Inflammatory macrophage treated with lipopolysaccharide for 1 hour (primary cell): ENCODE results near the gene PPM1G.
"Not testable (repeated sequence)": the region's sequence is repeated elsewhere in the genome, so short reads cannot be mapped to it uniquely, and the experiment has no call there.

Experiments
- DNase-seq, 2 donors: peaks; one replicate each; pipeline ENCODE4 v3.0.0-alpha.2; 2020 to 2022

The PPM1G gene

GRCh38 chr2:27409321-27410073 lies at the start of gene PPM1G:
Gene PPM1G (minus strand): TSS chr2:27409591. CDS start chr2:27409422, 169 bp downstream.
- DNase-seq, result peak; percentile 91 to 94

GRCh38 chr2:27453968-27454367 lies 44.6 kb upstream of the PPM1G start:
- no peak for DNase-seq

GRCh38 chr2:27451095-27451494 lies 41.7 kb upstream of the PPM1G start:
- DNase-seq, result no peak

- DNase-seq, result no peak
Observed at GRCh38 chr2:27448381-27448780, 39.0 kb upstream of the PPM1G start.

- DNase-seq, result no peak
Observed at GRCh38 chr2:27446057-27446456, 36.7 kb upstream of the PPM1G start.

- DNase-seq, result no peak
Observed at GRCh38 chr2:27445615-27446014, 36.2 kb upstream of the PPM1G start.

GRCh38 chr2:27445155-27445554 lies 35.8 kb upstream of the PPM1G start:
- DNase-seq, result no peak

- DNase-seq, result no peak
Observed at GRCh38 chr2:27442920-27443282, 33.5 kb upstream of the PPM1G start.

- no peak for DNase-seq
Observed at GRCh38 chr2:27441958-27442919, 32.8 kb upstream of the PPM1G start, which contains the start of gene KRTCAP3. Gene KRTCAP3 (plus strand): TSS chr2:27442381. CDS start chr2:27442413, 32 bp downstream.

GRCh38 chr2:27441226-27441926 lies 32.0 kb upstream of the PPM1G start:
- no peak for DNase-seq

GRCh38 chr2:27435628-27436027 lies 26.2 kb upstream of the PPM1G start:
- DNase-seq, result no peak

- DNase-seq, result peak; percentile 77 to 88
Observed at GRCh38 chr2:27431395-27431794, 22.0 kb upstream of the PPM1G start.

- peak; percentile 79 to 83 for DNase-seq
Observed at GRCh38 chr2:27428978-27429541, 19.7 kb upstream of the PPM1G start.

- DNase-seq, result peak; percentile 90 to 92
Observed at GRCh38 chr2:27428213-27428977, 19.0 kb upstream of the PPM1G start, which contains the start of gene NRBP1. Gene NRBP1 (plus strand): TSS chr2:27428631. CDS start chr2:27433274, 4,643 bp downstream.

GRCh38 chr2:27427863-27428212 lies 18.4 kb upstream of the PPM1G start:
- peak in 1 of 2 donors; percentile 2 for DNase-seq

GRCh38 chr2:27425039-27425438 lies 15.6 kb upstream of the PPM1G start:
- DNase-seq, result not testable (repeated sequence)

- DNase-seq, result no peak
Observed at GRCh38 chr2:27422958-27423357, 13.6 kb upstream of the PPM1G start.

- no peak for DNase-seq
Observed at GRCh38 chr2:27421660-27422250, 12.4 kb upstream of the PPM1G start.

- no peak for DNase-seq
Observed at GRCh38 chr2:27420996-27421395, 11.6 kb upstream of the PPM1G start.

- no peak for DNase-seq
Observed at GRCh38 chr2:27416151-27416550, 6.8 kb upstream of the PPM1G start.

GRCh38 chr2:27412419-27413152 lies 3.2 kb upstream of the PPM1G start:
- DNase-seq, result no peak
